ENCODE measurements around the gene PRPF39. TPM values are rescaled to one million over a fixed set of nuclear protein-coding genes. Genes with fewer than 3 reads are reported as not detected.

Gene PRPF39
- polyA plus RNA-seq, 1 donor from 2014 or later, result 138 TPM

- TF ChIP-seq REST (IDR thresholded peaks at IDR 0.05; ENCODE audit: borderline replicate concordance) (no peak), EP300 (conservative IDR thresholded peaks at IDR 0.05; ENCODE audit: poor library complexity, severe bottlenecking) (no peak)
Observed at GRCh38 chr14:45048385-45048784, 35.5 kb upstream of the PRPF39 start (continued).

- Histone ChIP-seq H3K36me3 (ENCODE audit: insufficient read depth, low read length) (peaks cover 6% of the 10 kb centered on the region), H3K27me3 (ENCODE audit: insufficient read depth, low read depth, low read length) (no peaks in the 10 kb centered on the region), H3F3A (ENCODE audit: insufficient read depth, low read length, poor library complexity, severe bottlenecking) (no peaks in the 10 kb centered on the region), H4K20me1 (ENCODE audit: insufficient read depth) (no peaks in the 10 kb centered on the region), H2AFZ (ENCODE audit: low read depth, low read length) (no peak overlapping the region), H3K79me2 (replicated peaks; ENCODE audit: insufficient read depth, low read length) (no peaks in the 10 kb centered on the region), H3K9me3 (ENCODE audit: low read length) (no peaks in the 10 kb centered on the region), H3K4me3 (ENCODE audit: low read length) (no peak overlapping the region), H3K9ac (ENCODE audit: low read length) (no peak overlapping the region), H3K4me2 (ENCODE audit: low read length) (no peak overlapping the region), H3K9me2 (ENCODE audit: insufficient read depth, low read length) (no peaks in the 10 kb centered on the region), H3K27ac (ENCODE audit: low read length) (no peak overlapping the region)
- no peak for TF ChIP-seq CTCF (IDR thresholded peaks at IDR 0.05; ENCODE audit: poor library complexity, severe bottlenecking)
- no peak for TF ChIP-seq SMC3 (conservative IDR thresholded peaks at IDR 0.05; ENCODE audit: poor library complexity)
- no peak for TF ChIP-seq TAF1 (IDR thresholded peaks at IDR 0.05; ENCODE audit: low read depth)
- TF ChIP-seq EZH2 (IDR thresholded peaks at IDR 0.05; ENCODE audit: borderline replicate concordance, insufficient read depth, low read length, poor library complexity, severe bottlenecking), result no peak
- no peak for TF ChIP-seq MXI1 (conservative IDR thresholded peaks at IDR 0.05; ENCODE audit: poor library complexity, severe bottlenecking)
- no peak for TF ChIP-seq EP300 (conservative IDR thresholded peaks at IDR 0.05; ENCODE audit: poor library complexity, severe bottlenecking)
- TF ChIP-seq RAD21 (conservative IDR thresholded peaks at IDR 0.05), result no peak
- no peak for TF ChIP-seq POLR2AphosphoS5 (IDR thresholded peaks at IDR 0.05)
- TF ChIP-seq REST (IDR thresholded peaks at IDR 0.05; ENCODE audit: borderline replicate concordance), result no peak
Observed at GRCh38 chr14:45051180-45051579, 32.7 kb upstream of the PRPF39 start.

Measured in neural cell (in vitro differentiated cells).